NCI-H510A (cell line): ENCODE measurements around the gene CYFIP1.

ENCODE experiments used
- DNase-seq: peaks from one replicate; lab custom pipeline; 2025; lab: John Stamatoyannopoulos, UW

Gene CYFIP1

GRCh38 chr15:22889146-22889818 lies 90.9 kb downstream of the CYFIP1 start:
- DNase-seq: no peak

GRCh38 chr15:22888120-22888859 lies 91.9 kb downstream of the CYFIP1 start:
- DNase-seq: no peak

DNA sequence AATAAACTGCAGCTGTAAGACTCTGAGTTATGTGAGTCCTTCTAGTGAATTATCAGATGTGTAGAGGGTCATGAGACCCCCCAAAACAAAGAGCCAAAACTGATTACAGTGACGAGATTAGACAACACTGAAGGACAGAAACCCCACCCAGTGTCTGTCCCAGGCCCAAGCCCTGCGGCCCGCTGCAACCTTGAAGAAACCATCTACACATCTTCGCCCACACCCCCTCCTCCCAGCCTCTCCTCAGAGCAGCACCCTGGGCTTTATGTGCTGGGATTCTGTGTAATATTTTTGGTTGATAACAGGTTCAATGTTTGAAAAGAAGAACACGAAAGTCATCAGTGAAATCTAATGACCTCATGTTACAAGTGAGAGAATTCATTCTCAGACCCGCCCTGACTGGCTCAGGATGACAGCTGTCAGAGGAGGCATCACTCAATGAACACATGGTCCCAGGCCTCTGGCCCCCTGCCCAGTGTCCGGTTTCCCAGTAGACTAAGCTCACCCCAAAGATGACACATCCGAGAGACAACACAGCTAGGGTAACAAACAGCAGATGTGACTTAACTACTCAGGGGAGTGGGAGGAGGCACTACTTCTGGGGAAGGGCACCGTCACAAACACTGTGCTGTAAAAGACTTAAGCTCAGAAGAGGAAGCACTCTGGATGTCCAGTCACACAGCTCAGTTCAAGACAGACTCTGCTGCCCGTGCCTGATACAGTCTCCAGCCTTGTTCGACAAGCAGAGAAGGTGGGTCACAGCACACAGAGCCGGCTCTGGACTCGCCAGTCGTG lies 92.8 kb downstream of the CYFIP1 start:
- no peak for DNase-seq

DNA sequence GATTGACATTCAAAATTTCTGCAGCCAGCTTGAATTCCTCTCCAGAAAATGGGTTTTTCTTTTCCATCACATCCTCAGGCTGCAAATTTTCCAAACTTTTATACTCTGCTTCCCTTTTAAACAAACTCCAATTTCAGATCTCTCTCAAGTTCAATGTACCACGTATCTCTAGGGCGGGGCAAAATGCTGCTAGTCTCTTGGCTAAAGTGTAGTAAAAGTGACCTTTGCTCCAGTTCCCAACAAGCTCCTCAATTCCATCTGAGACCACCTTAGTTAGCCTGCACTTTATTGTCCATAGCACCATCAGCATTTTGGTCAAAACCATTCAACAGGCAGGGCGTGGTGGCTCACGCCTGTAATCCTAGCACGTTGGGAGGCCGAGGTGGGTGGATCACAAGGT lies 95.0 kb downstream of the CYFIP1 start:
- DNase-seq: no peak

DNA sequence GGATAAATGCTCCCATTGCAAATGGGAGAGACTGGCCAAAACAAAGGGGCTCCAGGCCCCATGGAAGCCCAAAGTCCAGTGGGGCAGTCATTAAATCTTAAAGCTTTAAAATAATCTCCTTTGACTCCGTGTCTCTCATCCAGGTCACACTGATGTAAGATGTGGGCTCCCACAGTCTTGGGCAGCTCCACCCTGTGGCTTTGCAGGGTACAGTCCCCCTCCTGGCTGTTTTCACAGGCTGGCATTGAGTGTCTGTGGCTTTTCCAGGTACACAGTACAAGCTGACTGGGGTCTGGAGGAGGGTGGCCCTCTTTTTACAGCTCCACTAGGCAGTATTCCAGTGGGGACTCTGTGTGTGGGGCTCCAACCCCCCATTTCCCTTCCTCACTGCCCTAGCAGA lies 95.8 kb downstream of the CYFIP1 start:
- no peak for DNase-seq

GRCh38 chr15:22883196-22883595 lies 97.0 kb downstream of the CYFIP1 start:
- no peak for DNase-seq

DNA sequence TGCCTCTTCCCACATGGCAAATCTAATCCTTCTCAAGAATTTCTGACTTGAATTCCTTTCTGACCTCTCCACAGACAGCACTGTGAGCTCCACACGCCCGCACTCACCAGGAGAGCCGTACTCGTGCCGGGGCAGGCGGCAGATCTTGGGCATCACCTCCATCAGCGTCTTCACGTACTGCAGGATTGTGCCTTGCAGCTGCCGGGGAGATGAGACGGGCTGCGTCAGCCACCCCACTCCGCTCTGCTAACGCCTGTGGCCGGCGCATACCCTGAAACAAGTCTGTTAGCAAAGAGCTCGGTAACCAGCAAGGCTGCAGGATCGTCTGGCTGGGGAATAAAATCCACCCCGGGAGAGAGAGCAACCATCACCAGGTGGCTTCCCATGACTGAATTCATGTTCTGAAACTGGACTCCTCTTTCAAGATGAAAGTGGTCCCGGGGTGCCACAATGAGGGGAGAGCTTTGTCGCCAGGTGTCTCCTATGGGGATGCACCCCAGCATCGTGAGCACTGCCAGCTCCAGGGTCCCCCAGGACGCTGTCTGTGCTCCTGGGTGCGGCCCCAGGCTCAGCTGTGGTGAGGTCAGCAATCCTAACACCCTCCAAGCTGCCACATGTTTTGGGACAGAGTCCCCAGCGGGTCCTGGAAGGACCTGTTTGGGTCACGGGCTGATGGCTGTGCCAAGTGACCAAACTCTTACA lies 98.3 kb downstream of the CYFIP1 start:
- DNase-seq: no peak

DNA sequence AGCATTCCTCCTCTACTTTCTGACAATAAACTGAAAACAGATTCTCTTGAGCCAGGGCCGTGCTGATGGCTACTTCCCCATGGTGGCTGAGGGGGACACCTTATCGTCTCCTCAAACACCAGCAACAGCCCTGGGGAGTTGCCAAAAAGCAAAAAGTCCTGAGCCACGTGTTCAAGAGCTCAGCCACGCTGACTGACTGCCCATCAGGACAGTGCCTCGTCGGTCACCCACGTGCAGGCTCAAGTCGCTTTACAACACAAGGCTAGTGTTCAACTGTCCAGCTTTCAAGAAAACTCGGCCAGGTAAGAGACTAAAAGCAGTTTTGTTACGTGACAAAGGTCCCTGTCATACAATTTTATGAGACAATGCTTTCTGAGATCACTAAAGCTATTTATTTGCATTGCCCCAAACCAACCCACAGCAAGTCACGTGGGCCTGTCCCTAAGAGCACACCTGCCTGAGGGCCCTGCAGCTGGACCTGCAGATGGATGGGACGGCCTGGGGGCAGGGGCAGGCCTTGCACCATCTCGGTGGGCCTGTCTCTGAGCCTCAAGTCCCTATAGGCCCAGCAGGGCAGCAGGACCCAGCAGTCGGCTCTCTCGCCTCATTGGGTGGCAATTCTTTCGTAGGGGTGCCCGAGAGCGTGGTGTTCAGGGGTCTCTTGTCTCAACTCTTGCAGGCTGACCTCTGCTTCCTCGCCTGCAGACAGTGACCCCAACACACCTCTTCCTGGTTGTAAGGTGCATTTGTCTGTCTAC lies 99.0 kb downstream of the CYFIP1 start:
- DNase-seq: no peak

- no peak for DNase-seq
Observed at GRCh38 chr15:22880068-22880980, 99.8 kb downstream of the CYFIP1 start.

DNA sequence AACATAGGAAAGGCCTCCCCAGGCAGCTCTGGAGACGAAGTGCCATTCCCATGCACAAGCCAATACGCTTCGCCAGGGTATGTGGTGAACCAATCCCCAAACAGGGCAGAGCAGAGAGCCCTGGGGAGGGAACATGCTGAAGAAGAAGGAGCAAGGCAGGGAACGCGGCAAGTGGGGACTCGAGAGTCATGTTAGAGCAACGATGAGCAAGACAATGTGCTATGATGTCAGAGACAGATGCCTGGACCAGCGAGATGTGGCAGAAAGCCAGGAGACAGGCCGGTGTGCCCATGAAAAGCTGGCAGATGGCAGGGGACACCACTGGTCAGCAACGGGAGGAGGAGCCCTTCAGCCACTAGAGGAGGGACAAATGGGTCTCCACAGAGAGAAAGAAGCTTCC lies 102.1 kb downstream of the CYFIP1 start:
- DNase-seq: no peak

DNA sequence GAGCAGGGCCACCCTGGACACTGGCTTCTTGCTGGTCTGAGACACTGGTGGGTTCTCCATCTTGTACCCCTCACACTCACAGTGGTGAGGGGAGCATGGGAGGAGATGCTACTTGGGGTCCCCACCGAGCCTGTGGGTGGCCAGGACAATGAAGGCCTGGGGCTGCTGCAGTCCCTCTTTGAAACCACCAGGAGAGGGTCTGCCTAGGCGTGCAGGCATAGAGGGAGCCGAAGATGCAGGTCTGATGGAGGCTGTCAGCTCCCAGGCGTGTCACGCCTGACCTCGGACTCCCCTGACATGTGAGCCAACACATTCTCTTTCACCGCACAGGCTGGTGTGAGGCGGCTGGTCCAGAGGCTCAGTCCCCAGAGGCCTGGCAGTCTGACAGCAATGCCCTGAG lies 102.6 kb downstream of the CYFIP1 start:
- DNase-seq: no peak

- no peak for DNase-seq
Observed at GRCh38 chr15:22877117-22877516, 103.1 kb downstream of the CYFIP1 start.

DNA sequence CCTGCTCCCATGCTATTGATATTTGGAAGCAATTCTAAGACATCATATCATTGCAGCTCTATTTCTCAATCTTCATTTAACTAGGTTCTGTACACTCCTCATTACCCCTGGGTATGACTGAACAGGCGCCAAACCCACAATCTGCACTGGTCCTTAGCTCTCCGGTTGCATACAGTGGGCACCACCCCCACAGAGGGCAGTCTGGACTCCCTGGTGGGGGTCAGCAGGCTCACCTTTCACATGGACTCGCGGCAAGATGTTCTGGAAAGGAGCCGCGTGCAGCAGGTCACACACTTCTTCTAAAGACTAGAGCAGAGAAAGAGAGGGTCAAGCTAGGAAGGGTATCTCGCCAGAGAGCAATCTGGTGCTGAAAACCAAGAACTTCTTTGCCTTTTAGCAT lies 105.2 kb downstream of the CYFIP1 start:
- DNase-seq: no peak

DNA sequence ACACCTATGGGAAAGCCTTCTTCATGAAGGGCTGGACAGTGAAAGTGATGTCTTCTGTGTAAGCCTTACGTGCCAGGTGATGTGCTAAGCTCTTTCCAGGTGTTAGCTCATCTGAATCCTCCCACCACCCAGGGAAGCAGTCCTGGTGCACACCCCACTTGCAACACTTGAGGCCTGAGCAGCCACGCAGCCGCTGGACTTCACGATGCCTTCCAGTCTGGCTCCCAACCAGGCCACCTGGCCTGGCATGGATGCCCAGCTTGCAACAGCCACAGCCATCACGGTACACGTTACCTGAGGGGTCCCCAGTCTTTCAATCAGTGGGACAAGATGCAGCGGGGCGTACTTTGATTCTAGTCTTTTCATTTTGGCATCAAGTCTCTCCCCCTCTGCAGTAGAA lies 105.9 kb downstream of the CYFIP1 start:
- no peak for DNase-seq

DNA sequence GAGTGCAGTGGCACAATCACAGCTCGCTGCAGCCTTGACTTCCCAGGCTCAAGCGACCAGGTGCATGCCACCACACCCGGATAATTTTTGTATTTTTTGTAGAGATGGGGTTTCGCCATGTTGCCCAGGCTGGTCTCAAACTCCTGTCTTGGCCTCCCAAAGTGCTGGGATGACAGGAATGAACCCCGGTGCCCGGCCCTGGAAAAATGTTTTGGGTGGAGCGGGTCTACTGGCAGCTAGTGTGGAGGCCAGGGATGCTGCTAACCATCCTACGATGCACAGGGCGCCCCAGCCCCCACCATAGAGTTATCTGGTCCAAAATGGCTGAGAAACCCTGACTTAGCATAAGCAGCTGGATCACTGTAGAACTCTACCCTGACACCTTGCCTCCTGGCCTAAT lies 106.3 kb downstream of the CYFIP1 start:
- DNase-seq: no peak

DNA sequence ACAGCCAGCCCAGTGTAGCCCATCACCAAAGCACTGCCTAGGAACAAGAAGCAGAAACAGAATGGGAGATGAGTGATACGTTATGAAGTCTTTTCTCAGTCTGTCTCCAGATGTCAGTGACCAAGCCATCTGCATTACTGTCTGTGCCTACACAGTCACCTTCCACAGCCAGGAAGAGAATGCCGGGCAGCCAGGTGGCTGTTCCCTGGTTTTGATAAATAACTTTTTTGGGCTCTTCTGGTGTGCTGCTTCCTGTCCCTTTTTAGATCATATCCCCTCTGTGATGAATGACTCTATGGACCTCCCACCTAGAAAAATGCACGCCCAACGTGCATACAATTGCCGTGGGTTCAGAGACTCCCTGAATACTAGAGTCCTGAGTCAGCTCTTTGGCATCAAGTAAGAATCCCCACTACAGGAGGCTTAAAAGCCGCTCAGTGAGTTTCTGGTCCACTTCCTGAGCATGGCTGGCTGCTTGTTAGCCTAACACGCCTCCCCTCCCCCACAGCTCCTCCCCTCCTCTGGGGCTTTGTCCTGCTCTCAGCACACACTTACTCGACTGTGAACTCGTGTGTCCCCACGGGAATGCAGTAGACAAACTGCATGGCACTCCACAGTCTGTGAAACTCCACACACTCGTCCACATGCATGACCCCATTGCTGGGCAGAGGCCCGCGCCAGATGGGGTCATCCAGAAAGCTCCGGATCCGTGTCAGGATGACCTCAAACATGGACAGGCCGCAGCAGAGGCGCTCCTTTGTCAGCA lies 107.0 kb downstream of the CYFIP1 start:
- DNase-seq: no peak

DNA sequence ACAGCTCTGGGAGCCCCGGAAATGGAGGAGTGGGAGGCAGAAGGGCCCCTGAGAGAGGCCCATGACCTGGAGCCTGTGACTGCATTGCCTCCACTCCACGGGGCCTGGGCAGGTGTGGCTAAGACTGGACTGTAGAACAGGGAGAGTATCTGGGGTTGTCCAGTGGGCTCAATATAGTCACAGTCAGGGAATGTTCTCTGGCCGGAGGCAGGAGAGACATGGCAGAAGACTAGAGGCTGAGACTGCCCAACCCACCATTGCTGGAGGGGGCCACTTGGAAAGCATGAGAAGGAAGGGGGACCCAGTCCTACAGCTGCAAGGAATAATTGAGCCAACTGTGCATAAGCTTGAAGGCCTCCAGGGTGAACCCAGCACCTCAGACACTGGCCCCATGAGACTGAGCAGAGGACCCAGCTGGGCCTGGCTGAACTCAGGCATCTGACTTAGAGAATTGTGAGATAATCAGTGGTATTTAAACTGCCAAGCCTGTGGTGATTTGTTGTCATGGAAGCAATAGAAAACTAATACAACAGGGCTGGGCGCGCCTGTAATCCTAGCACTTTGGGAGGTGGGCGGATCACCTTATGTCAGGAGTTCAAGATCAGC lies 108.6 kb downstream of the CYFIP1 start:
- DNase-seq: no peak

DNA sequence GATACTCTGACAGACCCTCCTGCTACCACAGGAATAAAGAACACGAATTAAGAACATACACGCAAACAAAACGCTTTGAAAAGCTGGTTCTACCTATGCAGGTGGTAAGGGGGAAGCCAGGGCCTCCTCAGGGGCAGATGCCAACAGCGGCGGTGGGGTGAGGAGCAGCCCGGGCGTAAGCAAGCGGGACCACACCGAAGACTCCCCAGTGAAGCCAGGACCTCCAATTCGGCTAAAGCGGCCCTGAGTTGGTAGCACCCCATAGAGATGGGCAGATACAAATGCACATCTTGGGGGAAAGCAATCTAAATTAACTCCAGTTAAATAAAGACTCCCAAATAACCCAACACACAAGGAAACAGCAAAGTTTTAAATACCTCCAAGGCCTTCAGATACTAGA lies 109.3 kb downstream of the CYFIP1 start:
- no peak for DNase-seq

DNA sequence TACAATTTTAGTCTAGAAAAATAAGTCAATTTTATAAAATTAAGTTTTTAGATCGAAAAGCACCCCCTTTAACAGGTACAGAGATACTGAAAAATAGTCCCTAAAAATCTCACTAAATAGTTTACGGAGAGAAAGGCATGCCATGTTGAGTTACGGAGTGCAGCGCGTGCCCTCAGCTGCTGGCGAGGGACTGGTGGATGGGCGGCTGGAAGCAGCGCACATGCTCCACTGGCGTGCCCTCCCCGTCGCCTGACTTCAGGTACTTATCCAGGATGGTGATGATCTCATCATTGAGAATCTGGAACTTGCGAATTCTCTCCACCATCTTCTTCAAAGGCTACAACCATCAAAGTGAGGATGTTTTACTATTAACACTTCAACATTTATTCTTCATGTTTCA lies 110.3 kb downstream of the CYFIP1 start:
- DNase-seq: no peak
